Skin epidermis (tissue), 12 donors: ENCODE results near the gene C10orf90.

Source experiments
- H3K27ac ChIP-seq, 21 experiments: fragments of 200-600 bp; sonication (generic) in 11 of 21; one replicate each; pipeline ENCODE4 v1.5.0; 2020; ENCODE audit warnings: mild to moderate bottlenecking in 3 of 21, inconsistent platforms in 2 of 21, moderate library complexity in 2 of 21
- H3K4me3 ChIP-seq, 7 experiments: fragments of 200-600 bp; sonication (generic) in 2 of 7; one replicate each; pipeline ENCODE4 v1.5.0; 2020; ENCODE audit warnings: inconsistent platforms in 2 of 7, mild to moderate bottlenecking in 2 of 7, moderate library complexity in 1 of 7

C10orf90 gene

GRCh38 chr10:126475074-126475691, 195.3 kb downstream of the C10orf90 start:
- Histone ChIP-seq H3K27ac (no peak overlapping the region), H3K4me3 (no peak overlapping the region)

GRCh38 chr10:126474031-126474430, 196.5 kb downstream of the C10orf90 start:
- H3K27ac ChIP-seq, result no peak overlapping the region
- no peak overlapping the region for H3K4me3 ChIP-seq

- H3K27ac ChIP-seq, result no peak overlapping the region
- no peak overlapping the region for H3K4me3 ChIP-seq
These were observed 199.5 kb downstream of the C10orf90 start for GRCh38 chr10:126470991-126471390.

- Histone ChIP-seq H3K4me3 (no peak overlapping the region), H3K27ac (peak overlapping the region in 3 of 21 experiments; percentile 5 to 59 (median 35))
These were observed 200.8 kb downstream of the C10orf90 start for GRCh38 chr10:126469692-126470091.

GRCh38 chr10:126468876-126469643, 201.4 kb downstream of the C10orf90 start:
- peak overlapping the region in 2 of 21 experiments; percentile 26 to 59 for H3K27ac ChIP-seq
- H3K4me3 ChIP-seq, result no peak overlapping the region

- no peak overlapping the region for H3K4me3 ChIP-seq
- H3K27ac ChIP-seq, result peak overlapping the region in 2 of 21 experiments; percentile 26 to 59
These were observed 202.0 kb downstream of the C10orf90 start for GRCh38 chr10:126468467-126468866.

GRCh38 chr10:126465771-126466170, 204.7 kb downstream of the C10orf90 start:
- Histone ChIP-seq H3K4me3 (no peak overlapping the region), H3K27ac (no peak overlapping the region)

- no peak overlapping the region for H3K4me3 ChIP-seq
- H3K27ac ChIP-seq, result no peak overlapping the region
These were observed 207.2 kb downstream of the C10orf90 start for GRCh38 chr10:126463286-126463685.

- Histone ChIP-seq H3K27ac (no peak overlapping the region), H3K4me3 (no peak overlapping the region)
These were observed 209.1 kb downstream of the C10orf90 start for GRCh38 chr10:126461289-126461940.

- no peak overlapping the region for H3K27ac ChIP-seq
These were observed 210.5 kb downstream of the C10orf90 start for GRCh38 chr10:126459878-126460481.

GRCh38 chr10:126459032-126459831, 211.3 kb downstream of the C10orf90 start:
- no peak overlapping the region for H3K27ac ChIP-seq
- no peak overlapping the region for H3K4me3 ChIP-seq

More at GRCh38 chr10:126459878-126460481, 210.5 kb downstream of the C10orf90 start:
- H3K4me3 ChIP-seq, result no peak overlapping the region

GRCh38 chr10:126458466-126458865, 212.0 kb downstream of the C10orf90 start:
- Histone ChIP-seq H3K4me3 (no peak overlapping the region), H3K27ac (no peak overlapping the region)

GRCh38 chr10:126456632-126457031, 213.9 kb downstream of the C10orf90 start:
- Histone ChIP-seq H3K27ac (no peak overlapping the region), H3K4me3 (no peak overlapping the region)

- no peak overlapping the region for H3K4me3 ChIP-seq
- H3K27ac ChIP-seq, result no peak overlapping the region
These were observed 214.6 kb downstream of the C10orf90 start for GRCh38 chr10:126455766-126456405.

GRCh38 chr10:126455036-126455765, 215.3 kb downstream of the C10orf90 start:
- Histone ChIP-seq H3K4me3 (no peak overlapping the region), H3K27ac (no peak overlapping the region)

- Histone ChIP-seq H3K4me3 (no peak overlapping the region), H3K27ac (no peak overlapping the region)
These were observed 216.3 kb downstream of the C10orf90 start for GRCh38 chr10:126454045-126454751.

GRCh38 chr10:126452245-126452644, 218.2 kb downstream of the C10orf90 start:
- no peak overlapping the region for H3K4me3 ChIP-seq
- H3K27ac ChIP-seq, result no peak overlapping the region

- H3K27ac ChIP-seq, result no peak overlapping the region
These were observed 222.4 kb downstream of the C10orf90 start for GRCh38 chr10:126448091-126448490.

More at GRCh38 chr10:126448091-126448490, 222.4 kb downstream of the C10orf90 start:
- no peak overlapping the region for H3K4me3 ChIP-seq
